DMS 273 (cell line): Measurements from ENCODE around the gene CEP112.

ENCODE experiments used
- DNase-seq: peaks from one replicate; lab custom pipeline; 2025; ENCODE audit not compliant: unreplicated experiment; lab: John Stamatoyannopoulos, UW

Gene CEP112

GRCh38 chr17:65893692-65894279 is 298.1 kb downstream of the CEP112 start:
- no peak for DNase-seq

- no peak for DNase-seq
Observed at GRCh38 chr17:65892912-65893377, 299.0 kb downstream of the CEP112 start.

- no peak for DNase-seq
Observed at GRCh38 chr17:65891231-65891735, 300.6 kb downstream of the CEP112 start.

DNA sequence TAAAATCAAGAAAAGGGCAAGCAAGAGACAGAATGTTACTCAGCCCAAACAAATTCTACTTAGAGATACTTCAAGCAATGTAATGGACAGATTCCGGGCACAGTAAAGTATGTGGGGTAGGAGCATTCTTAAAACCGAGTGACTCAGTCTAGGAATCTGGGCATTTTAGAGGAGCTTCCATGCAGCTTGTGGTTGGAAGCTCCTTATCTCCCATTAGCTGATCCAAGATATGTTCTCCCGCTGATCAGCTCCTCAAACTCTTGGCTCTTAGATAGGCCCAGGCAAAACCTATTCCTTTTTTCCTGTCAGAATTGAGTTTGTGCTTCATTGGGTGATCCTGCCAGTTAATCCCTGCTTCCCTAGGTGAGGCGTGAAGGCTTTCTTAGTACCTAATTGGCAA is 303.3 kb downstream of the CEP112 start:
- DNase-seq, result no peak

DNA sequence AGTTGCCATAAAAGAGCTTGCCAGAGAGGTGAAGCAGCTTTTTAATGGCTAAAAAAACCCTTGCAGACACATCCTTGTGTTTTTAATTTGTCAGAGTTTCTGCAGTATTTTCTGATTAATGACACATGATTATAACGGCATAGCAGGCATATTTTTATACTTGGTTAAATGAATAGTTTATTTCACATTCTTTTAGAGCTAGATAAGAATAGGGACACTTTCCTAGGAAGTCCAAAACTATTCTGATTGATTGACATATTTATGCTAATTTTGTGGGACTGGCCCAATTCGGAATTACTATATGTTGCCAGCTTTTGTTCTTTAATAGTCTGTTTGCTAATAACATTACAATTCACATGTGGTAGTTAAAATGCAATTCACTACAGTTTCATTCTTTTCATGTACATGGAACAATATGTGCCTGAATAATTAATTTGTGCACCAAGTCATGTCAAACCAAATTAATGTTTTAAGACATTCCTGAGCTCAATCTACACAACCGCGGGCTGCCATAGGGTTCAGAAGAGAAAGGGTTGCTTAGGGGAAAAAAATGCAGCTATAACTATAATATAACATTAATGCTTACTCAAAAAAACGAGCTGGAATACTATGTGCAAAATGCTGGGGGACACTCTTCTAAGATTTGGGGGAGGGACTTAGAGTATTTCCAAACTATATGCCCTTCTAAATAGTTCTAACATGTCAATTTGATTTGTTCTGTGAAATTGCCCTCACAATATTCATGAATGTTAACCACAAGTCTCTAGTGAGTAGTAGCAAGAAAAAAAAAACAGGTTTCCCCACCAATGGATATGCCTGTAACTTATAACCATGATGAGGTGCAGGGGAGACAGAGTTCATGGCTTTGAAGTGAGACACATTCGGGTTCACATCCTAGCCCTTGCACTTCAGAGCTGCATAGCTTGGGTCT is 305.4 kb downstream of the CEP112 start:
- DNase-seq, result no peak

GRCh38 chr17:65885541-65886312 is 306.2 kb downstream of the CEP112 start:
- DNase-seq, result no peak

GRCh38 chr17:65876985-65877384 is 314.9 kb downstream of the CEP112 start:
- DNase-seq, result no peak

- no peak for DNase-seq
Observed at GRCh38 chr17:65868881-65869280, 323.1 kb downstream of the CEP112 start.

DNA sequence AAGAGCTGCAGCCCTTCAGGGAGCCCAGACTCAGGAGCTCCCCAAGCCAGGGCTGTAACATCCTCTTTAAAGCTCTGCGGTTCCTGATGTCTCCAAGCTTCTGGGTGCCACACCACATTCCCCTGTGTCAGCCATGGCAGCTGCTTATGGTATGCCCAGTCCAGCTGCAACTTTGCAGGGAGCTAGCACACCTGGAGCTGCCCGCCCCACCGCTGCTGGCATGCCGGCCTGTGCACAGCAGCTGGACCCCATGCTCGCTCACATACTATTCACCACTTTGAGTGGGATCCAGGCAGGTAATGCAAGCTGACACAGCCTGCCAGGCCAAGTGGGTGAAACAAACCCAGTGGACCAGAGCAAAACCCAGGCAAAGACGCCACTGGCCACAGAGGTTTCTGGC is 324.9 kb downstream of the CEP112 start:
- DNase-seq, result no peak

DNA sequence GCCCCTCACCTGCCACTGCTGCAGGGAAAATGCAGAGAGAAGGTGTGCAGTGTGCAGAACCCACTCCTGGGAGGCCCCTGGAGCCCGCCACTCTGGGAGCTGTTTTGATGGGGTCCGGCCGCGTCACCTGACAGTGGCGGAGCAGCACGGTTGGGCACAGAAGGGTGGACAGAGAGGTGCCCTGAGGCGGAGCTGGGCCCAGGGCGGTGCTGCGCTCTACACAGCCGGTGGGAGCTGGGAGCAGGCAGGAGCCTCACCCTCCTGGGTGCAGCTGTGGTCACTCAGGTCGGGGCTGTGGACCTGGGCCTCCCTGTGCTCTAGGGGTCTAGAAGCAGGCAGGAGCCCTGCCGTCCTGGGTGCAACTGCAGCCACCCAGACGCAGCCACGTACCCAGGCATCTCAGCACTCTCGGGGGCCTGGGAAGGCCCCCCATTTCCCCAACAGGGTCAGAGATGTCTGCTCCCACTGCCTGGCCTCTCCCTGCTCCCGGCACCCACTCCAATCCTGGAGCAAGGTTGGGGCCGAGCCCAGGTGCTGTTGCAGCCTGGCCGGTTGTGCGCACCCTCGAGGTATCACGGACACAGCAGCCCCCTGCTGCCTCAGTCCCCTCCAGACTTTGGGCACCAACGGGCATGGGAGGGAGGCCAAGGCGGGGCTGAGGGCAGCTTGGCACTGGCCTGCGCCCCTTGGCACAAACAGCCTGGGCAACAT is 326.1 kb downstream of the CEP112 start:
- no peak for DNase-seq

DNA sequence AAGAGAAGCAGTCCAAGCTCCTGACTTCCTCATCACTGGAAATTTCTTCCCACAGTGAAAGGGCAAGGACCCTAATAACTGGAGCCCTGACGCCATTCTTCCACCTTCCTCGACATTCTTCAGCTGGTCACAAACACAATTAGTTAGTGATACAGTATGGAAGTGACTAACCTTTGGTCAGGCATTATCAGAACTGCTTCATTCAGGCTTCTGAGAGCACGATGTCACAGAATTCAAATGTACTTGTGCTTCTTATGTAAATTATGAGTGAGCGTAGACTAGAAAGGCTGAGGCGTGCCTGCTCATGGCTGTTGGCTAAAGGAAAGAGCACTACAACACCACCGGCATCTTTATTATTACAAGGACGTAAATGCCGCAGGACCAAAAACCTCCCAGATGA is 327.5 kb downstream of the CEP112 start:
- DNase-seq, result no peak

GRCh38 chr17:65857718-65858117 is 334.2 kb downstream of the CEP112 start:
- no peak for DNase-seq

DNA sequence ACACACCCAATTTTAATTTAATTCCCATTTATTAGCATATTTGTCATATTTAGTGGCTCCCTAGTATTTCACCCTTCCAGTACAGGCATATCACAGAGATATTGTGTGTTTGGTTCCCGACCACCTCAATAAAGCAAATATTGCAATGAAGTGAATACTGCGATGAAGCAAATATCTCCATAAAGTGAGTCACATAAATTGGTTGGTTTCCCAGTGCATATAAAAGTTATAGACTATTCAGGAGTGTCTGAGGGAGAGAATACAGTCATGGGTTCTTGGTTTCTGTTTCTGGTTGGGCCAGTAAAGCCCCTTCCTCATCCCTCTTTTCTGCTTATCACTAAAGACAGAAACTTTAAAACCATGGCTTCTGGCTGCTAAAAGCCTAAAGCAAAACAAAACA is 335.1 kb downstream of the CEP112 start:
- DNase-seq, result no peak

- DNase-seq, result no peak
Observed at GRCh38 chr17:65855675-65856074, 336.3 kb downstream of the CEP112 start.

DNA sequence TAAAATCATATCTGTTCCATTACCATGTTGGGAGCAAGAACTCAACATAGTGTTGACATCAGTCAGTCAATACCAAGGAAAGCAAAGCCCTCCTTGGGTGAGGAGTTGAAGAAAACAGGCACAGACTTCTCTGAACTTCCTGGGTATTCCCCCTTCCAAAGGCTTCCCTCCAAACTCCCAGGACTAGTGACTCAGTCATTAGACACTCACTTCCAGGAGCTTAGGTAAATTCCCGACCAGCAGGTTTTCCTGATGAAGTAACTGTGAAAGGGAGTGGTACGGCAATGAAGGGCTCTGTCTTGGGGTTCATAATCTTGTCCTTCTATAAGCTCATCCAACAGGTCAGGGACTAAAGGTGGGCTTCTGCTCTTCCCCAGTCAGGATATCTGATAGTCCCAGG is 336.7 kb downstream of the CEP112 start:
- no peak for DNase-seq

DNA sequence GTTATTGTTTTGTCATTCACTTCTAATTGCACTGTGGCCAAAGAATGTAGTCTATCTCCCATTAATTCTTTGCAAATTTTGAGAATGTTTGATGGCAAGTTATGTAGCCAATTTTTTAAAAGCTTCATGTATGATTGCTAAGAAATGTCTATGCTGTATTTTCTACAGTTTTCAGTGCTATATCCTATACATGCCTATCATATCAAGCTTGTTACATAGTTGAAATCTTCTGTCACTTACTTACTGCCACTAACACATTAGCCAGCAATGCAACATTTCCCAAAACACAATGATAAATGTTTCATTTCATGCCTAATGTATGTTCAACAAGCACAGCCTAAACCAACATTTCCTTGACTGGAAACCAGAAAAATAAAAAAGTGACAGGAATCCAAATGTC is 338.1 kb downstream of the CEP112 start:
- DNase-seq, result no peak

- no peak for DNase-seq
Observed at GRCh38 chr17:65852911-65853310, 339.0 kb downstream of the CEP112 start.

DNA sequence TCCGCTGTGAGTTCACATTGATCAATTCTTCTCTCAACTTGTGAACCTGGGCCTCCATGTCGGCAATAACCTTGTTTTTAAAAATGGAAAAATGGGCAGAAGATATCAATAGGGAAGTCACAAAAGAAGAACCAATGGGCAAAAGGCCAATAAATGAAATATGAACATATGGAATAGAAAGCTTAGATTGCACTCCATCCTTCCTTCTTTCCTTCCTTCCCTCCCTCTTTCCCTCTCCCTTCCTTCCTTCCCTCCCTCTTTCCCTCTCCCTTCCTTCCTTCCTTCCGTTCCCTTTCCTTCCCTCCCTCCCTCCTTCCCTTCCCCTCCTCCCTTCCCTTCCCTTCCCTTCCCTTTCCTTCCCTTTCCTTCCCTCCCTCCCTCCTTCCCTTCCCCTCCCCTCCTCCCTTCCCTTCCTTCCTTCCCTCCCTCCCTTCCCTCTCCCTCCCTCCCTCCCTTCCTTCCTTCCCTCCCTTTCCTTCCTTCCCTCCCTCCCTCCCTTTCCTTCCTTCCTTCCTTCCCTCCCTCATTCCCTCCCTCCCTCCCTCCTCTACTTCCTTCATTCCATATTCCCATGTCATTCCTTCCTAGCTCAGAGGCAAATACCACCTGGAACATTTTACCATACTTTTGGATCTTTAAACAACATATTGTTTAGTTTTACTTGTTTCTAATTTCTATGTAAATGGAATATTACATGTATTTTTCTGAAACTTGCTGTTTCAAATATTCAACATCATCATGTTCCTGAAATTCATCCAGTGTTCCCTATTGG is 339.8 kb downstream of the CEP112 start:
- no peak for DNase-seq

DNA sequence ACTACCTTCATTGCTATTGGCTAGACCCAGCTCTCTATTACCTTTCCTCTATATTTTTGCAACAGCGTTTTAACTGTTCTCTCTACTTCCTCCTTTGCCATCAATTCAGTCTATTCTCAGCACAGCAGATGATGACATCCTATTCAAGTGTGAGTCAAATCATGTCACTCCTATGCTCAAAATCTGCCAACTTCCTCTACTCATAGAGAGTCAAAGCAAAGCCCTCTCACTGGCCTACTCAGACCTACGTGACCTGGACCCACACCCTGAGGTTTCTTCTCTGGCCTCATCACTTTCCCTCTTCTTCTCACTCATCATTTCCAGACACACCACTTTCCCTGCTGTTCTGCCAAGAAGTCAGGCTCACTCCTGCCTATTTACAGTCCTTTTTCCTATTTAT is 341.4 kb downstream of the CEP112 start:
- no peak for DNase-seq

DNA sequence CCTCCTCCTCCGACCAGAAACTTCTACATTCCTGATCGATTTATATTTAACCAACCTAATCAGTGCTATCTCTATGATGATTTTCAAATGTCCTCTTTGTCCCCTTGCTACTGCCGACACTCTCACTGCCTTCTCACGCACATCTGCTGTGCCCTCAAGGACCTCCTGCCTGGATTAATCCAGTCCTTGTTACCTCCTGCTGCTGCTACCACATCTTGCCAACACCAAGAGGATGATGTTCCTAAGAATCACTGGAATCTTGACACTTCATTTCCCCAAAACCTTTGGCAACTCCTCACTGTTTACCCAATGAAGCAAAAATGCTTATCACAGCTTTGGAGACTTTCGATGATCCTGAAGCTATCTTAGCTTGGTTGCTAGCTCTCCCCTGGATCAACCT is 343.2 kb downstream of the CEP112 start:
- no peak for DNase-seq
